Bronchial smooth muscle cell (primary cell): ENCODE measurements around the gene C6orf62. TPM values are rescaled to one million over a fixed set of nuclear protein-coding genes. Genes with fewer than 3 reads are reported as not detected.

ENCODE experiments used
- total RNA-seq: library from RNA; depleted of rRNA; stranded (reverse); fragments of >200 nt; gene quantifications from 2 replicates; pipeline ENCODE4 v1.2.1, GENCODE V29; 2014

The C6orf62 gene
- 42.3 and 60.7 TPM in 2 replicates for total RNA-seq

DNA sequence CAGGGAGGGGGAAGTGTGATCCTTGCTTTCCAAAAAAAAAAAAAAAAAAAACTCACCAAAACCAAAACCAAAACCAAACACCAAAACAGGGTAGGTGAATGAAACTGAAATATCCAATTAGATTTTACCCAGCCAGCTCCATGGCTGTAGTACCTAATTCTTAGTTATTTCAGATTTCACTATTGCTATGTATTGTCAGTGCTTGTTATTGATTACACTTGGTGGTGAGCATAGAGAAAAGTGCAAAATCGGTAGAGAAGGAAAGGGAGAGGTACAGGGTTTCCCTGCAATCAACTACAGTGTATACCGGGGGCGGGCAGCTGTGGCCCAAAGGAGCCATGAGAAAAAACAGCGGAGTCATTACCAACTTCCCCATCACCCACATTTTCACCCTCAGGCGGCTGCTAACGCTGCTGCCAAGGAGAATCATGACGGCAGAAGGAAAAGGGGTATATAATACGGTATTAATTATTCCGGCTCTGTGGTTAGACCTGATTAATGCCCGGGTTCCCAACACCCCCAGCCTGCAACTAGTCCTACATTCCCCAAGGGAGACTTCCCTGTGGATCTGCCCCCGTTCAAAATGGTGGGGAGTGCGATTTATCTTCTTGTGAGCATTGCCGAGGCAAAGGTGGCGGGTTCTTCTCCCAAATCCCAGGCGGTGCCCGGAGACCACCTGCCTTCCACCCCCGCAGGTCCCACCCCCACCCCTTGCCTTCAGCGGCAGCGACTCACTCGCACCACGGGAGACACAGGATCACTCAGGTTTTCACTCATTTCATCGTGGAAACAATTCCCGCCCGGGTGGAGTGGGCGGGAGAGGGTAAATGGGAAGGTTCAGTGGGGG, at the start of gene C6orf62:
Gene C6orf62, minus strand, starts transcription at position 30 of the 847 bp plus-strand sequence. CDS start 486 bp downstream, outside the sequence.

DNA sequence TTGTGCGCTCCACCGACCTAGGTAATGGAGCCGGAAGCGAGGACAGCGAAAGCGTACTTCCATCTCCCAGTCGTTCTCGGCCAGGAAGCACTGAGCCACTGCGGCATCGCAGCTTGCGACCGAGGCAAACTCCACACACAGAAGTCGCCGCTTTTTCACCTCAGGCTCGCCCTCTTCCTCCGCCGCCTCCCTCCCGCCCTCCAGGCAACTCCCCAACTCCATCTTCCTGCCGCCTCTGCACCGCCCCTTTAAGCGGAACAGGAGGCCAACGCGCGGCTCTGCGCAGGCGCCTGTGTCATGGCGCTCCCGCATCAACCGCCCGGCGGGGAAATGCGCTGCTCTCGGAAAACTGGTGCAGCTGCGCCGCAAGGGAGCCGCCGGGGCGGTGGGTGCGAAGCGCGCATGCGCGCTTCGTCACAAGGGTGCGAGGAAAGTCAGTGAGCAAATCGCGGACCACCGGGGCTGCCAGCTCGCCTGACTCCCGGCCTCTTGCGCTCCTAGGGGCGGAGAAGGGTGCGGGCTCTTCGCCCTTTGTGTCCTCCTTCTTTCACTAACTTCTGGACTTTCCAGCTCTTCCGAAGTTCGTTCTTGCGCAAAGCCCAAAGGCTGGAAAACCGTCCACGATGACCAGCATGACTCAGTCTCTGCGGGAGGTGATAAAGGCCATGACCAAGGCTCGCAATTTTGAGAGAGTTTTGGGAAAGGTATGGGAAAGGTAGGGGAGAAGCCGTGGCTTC, 52.1 kb downstream of the C6orf62 start, which contains the start of the genes ACOT13 and TDP2:
Gene ACOT13, plus strand, starts transcription at position 437 of the 737 bp plus-strand sequence. Its CDS starts 187 bp downstream, at position 624.
Gene TDP2, minus strand, starts transcription at position 259 of the 737 bp plus-strand sequence. Its CDS starts 37 bp downstream, at position 222.

Other genes with a start within 250 kb of the C6orf62 start
- gene GPLD1, start 229.6 kb downstream of the C6orf62 start, total RNA-seq = under 0.01 and 0.09 TPM in 2 replicates
- gene ALDH5A1, start 224.2 kb downstream of the C6orf62 start, total RNA-seq = 0.09 and 0.16 TPM in 2 replicates
- under 0.01 and 0.09 TPM in 2 replicates for gene KIAA0319, start 73.0 kb downstream of the C6orf62 start, total RNA-seq
- gene TDP2, start 52.3 kb downstream of the C6orf62 start, total RNA-seq = 36.6 and 39.5 TPM in 2 replicates
- 9.1 and 14.3 TPM in 2 replicates for gene ACOT13, start 52.1 kb downstream of the C6orf62 start, total RNA-seq
- gene GMNN, start 55.8 kb upstream of the C6orf62 start, total RNA-seq = 9.9 and 12.1 TPM in 2 replicates
- gene ARMH2, start 79.8 kb upstream of the C6orf62 start, total RNA-seq = not detected in 2 replicates
- 0.16 and 0.34 TPM in 2 replicates for gene RIPOR2, start 216.8 kb upstream of the C6orf62 start, total RNA-seq